ENCODE measurements around the gene NCOA4.

DNA sequence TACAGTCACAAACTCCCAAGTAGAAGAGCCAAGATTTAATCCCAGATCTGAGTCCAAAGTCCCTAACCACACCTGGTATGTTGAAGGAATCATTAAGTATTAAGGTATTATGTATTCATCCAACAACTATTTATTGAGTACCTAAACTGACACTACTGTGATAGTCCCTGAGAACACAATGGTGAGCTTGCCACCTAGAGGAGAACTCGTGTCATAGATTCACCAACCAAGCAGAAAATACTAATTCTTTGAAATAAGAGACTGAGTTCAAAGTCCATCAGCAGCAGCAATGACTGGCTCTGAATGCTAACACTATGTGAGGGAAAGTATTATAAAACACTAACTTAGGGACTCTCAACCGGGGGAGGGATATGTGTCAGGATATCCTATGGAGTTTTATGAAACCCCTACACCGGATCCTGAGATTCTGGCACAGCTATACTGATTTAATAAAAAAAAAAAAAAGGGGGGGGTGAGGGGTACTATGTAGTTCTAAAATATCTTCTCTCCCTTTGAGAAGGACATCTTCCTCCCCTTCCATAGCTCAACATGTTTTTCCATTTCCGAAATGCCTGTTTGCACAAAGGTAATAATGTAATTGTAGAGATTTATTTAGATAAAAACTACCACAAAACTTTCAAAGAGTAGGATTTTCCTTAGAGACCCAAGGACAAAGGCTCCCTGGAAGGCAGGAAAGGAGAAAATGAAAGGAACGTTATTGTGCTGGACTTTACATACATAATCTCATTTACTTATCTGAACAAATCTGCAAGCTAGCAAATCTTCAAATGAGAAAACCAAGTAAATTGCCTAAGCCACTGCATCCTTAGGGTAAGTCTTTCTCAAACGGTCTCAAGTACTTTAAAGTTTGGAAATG, 1.6 kb downstream of the NCOA4 start:
- TF ChIP-seq, protein P1, sequence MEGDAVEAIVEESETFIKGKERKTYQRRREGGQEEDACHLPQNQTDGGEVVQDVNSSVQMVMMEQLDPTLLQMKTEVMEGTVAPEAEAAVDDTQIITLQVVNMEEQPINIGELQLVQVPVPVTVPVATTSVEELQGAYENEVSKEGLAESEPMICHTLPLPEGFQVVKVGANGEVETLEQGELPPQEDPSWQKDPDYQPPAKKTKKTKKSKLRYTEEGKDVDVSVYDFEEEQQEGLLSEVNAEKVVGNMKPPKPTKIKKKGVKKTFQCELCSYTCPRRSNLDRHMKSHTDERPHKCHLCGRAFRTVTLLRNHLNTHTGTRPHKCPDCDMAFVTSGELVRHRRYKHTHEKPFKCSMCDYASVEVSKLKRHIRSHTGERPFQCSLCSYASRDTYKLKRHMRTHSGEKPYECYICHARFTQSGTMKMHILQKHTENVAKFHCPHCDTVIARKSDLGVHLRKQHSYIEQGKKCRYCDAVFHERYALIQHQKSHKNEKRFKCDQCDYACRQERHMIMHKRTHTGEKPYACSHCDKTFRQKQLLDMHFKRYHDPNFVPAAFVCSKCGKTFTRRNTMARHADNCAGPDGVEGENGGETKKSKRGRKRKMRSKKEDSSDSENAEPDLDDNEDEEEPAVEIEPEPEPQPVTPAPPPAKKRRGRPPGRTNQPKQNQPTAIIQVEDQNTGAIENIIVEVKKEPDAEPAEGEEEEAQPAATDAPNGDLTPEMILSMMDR (IDR thresholded peaks at IDR 0.05), result peak; percentile 14 to 45 (median 36)
- no peak for TF ChIP-seq POLR2A (IDR thresholded peaks at IDR 0.05)
